Right lobe of liver (tissue), 6 donors: Measurements from ENCODE around the gene HIBCH. TPM values are rescaled to one million over a fixed set of nuclear protein-coding genes. Genes with fewer than 3 reads are reported as not detected.

Experiments used
- ATAC-seq, 4 donors: fragments of 200-7000 bp; cut with Tn5 transposase; one replicate each; pipeline ENCODE4 v1.9.1; 2020; ENCODE audit warnings: mild to moderate bottlenecking in 4 of 4, moderate library complexity in 4 of 4
- DNase-seq, 3 donors: peaks; one replicate each; pipeline ENCODE4 v3.0.0-alpha.2; 2020
- H3K27ac ChIP-seq, 3 donors: fragments of 200-600 bp; one replicate each; pipeline ENCODE4 v1.8.0; 2022
- H3K27me3 ChIP-seq, 2 donors: fragments of 200-600 bp; one replicate each; pipeline ENCODE4 v1.8.0; 2022
- H3K36me3 ChIP-seq, 4 donors: fragments of 200-600 bp; sonication (generic) in 1 of 4; one replicate each; pipeline versions ENCODE4 v1.5.1 to v1.8.0; 2017 to 2022; ENCODE audit warnings: control low read depth in 1 of 4
- H3K4me1 ChIP-seq, 4 donors: fragments of 200-600 bp; sonication (generic) in 1 of 4; one replicate each; pipeline versions ENCODE4 v1.5.1 to v1.8.0; 2017 to 2022; ENCODE audit warnings: control low read depth in 1 of 4
- H3K4me3 ChIP-seq, 3 donors: fragments of 200-600 bp; one replicate each; pipeline ENCODE4 v1.8.0; 2022
- H3K9me3 ChIP-seq, 4 donors: fragments of 200-600 bp; sonication (generic) in 1 of 4; one replicate each; pipeline versions ENCODE4 v1.5.1 to v1.8.0; 2017 to 2022; ENCODE audit warnings: control low read depth in 1 of 4
- CTCF ChIP-seq, 4 donors: fragments of 200-600 bp in 3 of 4; fragments of 450-650 bp in 1 of 4; IDR thresholded peaks; one replicate each; pipeline versions ENCODE4 v1.5.1 to v1.8.0; 2016 to 2022; ENCODE audit warnings: antibody characterized with exemption in 4 of 4, mild to moderate bottlenecking in 2 of 4
- POLR2A ChIP-seq: fragments of 450-650 bp; IDR thresholded peaks from one replicate; pipeline ENCODE4 v1.6.1; 2017; ENCODE audit warnings: antibody characterized with exemption, mild to moderate bottlenecking
- WGBS: methylation state at CpG from one replicate; pipeline ENCODE4 v1.1.6; 2018; ENCODE audit warnings: low coverage, low lambda C conversion rate; ENCODE audit not compliant: insufficient coverage; ENCODE audit errors: missing lambda C conversion rate; 5-methylcytosine and 5-hydroxymethylcytosine counted together
- intact Hi-C, 2 donors: fragments of 100-400 bp; cut with DNase I; formaldehyde crosslinking; loops; one replicate each; pipeline versions ENCODE4 v1.11.2 to v1.14.1; 2022
- total RNA-seq, 6 experiments: library from RNA; depleted of rRNA in 2 of 6; stranded (reverse); fragments of >200 nt in 2 of 6; fragmentation: NEBNext Ultra II Directional in 3 of 6; extraction: Animal tissue kit (Norgen Biotek cat#: 25700) in 3 of 6; gene quantifications; one replicate each; pipeline versions ENCODE4 v1.1.0 to v1.2.4, GENCODE V29; 2016 to 2023
- donor health status: DM: no; HTN: yes; CAD: no.
- donor health status: DM: no; HTN: no; CAD: no.
- donor health status: DM: no; HTN: no; CAD: no.
- donor health status: DM: no; HTN: yes; CAD: no.
- donor health status: DM: no; HTN: yes; CAD: no.

The HIBCH gene
- total RNA-seq, 6 experiments from 2014 or later = 20.1 to 93.6 (median 53.6) TPM

DNA sequence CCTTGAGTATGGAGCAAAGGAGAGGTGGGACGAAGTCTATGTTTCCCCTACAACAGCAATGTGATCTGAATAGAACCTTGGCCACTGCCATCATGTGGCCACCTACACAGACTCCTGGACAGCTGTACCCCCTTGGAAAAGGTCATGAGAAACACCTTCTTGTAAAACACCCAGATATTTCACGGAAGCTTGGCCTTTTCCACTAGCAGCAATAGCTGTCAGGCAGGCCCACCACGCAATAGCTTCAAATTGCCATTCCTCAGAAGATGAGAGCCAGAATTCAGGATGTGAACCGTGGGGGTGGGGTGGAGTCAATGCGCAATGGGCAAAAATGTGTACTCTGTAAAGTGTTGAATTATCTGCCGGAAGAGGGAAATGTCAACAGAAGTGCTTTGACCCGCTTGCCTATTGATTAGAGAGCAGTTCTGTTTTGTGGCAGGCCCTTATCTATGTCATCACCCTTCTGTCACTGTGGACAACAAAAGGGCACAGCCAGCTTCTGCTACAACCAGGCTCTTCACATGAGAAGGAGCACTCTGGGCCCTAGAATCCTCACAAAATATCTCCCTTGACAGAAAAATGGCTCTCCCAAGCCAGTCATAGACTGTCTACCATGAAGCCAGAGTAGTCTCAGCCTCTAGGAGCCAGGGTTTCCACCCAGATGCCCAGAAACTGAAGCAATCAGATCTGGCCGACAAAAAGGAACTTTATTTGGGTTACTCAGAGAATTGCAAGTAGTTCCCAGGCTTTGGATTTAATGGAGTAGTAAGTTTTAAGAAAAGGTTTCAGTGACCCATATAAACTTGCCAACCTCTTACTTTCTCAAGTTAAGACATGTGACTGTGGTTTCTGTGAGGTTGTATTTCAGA is 33.3 kb upstream of the HIBCH start:
- DNase-seq = peak; percentile 66 to 88 (median 84)
- intact Hi-C loops = no loop called here
- 26% methylated on average over 7 of the region's 8 CpGs for WGBS
- Histone ChIP-seq H3K27me3 (no peaks in the 10 kb centered on the region), H3K4me1 (peaks cover 0 to 45% (median 11%) of the 10 kb centered on the region in 4 donors), H3K27ac (peak overlapping the region in 2 of 3 donors; percentile 91 to 92), H3K9me3 (no peaks in the 10 kb centered on the region), H3K36me3 (no peaks in the 10 kb centered on the region), H3K4me3 (no peak overlapping the region)
- TF ChIP-seq CTCF (IDR thresholded peaks at IDR 0.05) (no peak), POLR2A (peak; percentile 72)
- ATAC-seq = peak; percentile 91 to 98 (median 94)

- TF ChIP-seq POLR2A (no peak), CTCF (IDR thresholded peaks at IDR 0.05) (no peak)
- Histone ChIP-seq H3K4me1 (peaks cover 0 to 43% (median 12%) of the 10 kb centered on the region in 4 donors), H3K27ac (peak overlapping the region in 1 of 3 donors; percentile 92), H3K36me3 (no peaks in the 10 kb centered on the region), H3K9me3 (no peaks in the 10 kb centered on the region), H3K27me3 (no peaks in the 10 kb centered on the region), H3K4me3 (no peak overlapping the region)
- ATAC-seq (no peak), DNase-seq (no peak)
- WGBS = 88% methylated on average over 2 of the region's 3 CpGs
- intact Hi-C loops = no loop called here
These were observed 32.3 kb upstream of the HIBCH start for GRCh38 chr2:190351955-190352354.

DNA sequence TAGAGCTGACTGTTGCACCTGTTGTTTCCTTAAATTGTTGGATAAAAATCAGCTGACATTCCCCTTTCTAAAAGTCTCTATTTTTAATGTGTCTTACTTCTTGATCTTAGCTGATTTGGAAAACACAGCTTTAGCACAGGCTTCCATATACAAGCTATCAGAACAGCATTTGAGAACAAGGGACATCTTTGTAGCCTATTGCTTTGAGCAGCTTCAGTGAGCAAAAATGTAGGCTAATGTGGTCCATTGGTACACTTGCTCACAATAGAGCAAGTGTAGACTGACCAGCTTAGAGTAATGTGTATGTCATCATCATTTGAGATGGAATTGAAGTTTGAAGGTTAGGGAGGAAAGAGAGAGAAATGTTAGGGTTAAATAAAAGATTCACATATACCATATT is 30.7 kb upstream of the HIBCH start:
- Histone ChIP-seq H3K9me3 (no peaks in the 10 kb centered on the region), H3K4me1 (peaks cover 0 to 28% (median 12%) of the 10 kb centered on the region in 4 donors), H3K36me3 (no peaks in the 10 kb centered on the region), H3K4me3 (no peak overlapping the region), H3K27ac (no peak overlapping the region), H3K27me3 (no peaks in the 10 kb centered on the region)
- DNase-seq (no peak), ATAC-seq (no peak)
- no peak for TF ChIP-seq POLR2A
- intact Hi-C loops = no loop called here

DNA sequence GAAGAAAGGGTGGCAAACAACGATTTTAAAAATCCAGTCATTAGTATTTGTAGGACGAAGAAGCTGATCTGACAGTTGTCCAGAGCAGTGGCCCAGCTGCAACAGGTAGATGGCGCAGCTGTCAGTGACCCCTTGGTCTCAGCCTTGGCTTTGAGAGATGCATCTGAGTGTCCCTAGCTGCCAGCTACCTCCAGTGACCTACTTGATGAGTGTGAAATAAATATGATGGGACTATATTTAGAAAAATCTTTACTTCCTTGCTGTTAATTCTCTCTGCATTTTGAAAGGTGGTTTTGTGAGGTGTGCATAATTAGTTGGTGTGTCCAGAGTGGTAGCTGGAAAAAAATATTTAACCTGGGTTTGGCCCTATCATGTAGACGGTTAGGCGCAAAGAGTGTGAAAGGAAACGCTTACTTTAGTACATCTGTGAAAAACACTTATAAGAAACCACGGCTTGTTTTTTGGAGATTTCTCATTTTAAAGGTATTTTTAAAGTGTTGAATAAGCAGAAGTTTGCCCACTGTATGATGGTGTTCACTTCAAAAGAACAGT is 24.7 kb upstream of the HIBCH start:
- peak; percentile 69 to 85 (median 84) for DNase-seq
- ATAC-seq = peak; percentile 89 to 95 (median 90)
- H3K27me3 ChIP-seq = no peaks in the 10 kb centered on the region
- WGBS = 10% methylated on average over 7 of the region's 7 CpGs
- H3K27ac ChIP-seq = peak overlapping the region; percentile 92 to 97 (median 93)
- no peaks in the 10 kb centered on the region for H3K36me3 ChIP-seq
- intact Hi-C loops = no loop called here
- H3K4me1 ChIP-seq = peaks cover 0 to 9% (median 1%) of the 10 kb centered on the region in 4 donors
- H3K4me3 ChIP-seq = peak overlapping the region; percentile 67 to 78 (median 67)
- no peaks in the 10 kb centered on the region for H3K9me3 ChIP-seq
- TF ChIP-seq CTCF (IDR thresholded peaks at IDR 0.05) (peak; percentile 46 to 66 (median 54)), POLR2A (no peak)
